ENCODE results near the gene CAMK1D.
A peak's percentile ranks its signal among the peaks of the same experiment; 100 is the strongest.
"Not testable (repeated sequence)": the region's sequence is repeated elsewhere in the genome, so short reads cannot be mapped to it uniquely, and the experiment has no call there.

Gene CAMK1D

DNA sequence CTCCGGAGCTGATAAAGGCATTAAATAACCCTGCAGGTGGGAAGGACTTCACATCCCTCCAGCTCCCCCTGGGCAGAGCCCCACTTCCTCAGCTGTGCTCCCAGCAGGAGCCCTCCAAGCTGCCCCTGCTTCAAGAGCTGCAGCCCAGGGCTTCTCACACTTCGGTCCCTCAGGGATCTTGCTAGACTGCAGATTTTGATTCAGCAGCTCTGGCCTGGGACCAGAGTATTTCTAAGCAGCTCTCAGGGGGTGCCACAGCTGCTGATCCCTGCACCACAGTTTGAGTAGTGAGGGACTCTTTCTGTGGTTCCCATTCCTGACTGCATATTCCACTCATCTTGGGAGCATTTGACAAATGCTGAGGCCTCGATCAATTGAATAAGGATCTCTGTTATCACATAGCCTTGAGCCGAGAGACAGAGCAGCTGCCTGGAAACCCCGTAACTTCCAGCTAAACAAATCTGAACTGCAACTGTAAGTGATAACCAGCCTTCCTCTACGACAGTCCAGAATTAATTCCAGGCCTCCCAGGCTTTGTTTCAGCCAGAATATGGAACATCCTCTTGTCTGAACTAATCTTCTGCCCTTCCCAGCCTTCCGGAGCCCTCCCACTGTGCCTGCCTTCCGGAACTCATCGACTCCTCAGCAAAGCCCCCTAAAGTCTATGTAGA, 490.7 kb downstream of the CAMK1D start:
- DNase-seq, result no peak

GRCh38 chr10:12841426-12841825, 492.1 kb downstream of the CAMK1D start:
- no peak for DNase-seq

DNA sequence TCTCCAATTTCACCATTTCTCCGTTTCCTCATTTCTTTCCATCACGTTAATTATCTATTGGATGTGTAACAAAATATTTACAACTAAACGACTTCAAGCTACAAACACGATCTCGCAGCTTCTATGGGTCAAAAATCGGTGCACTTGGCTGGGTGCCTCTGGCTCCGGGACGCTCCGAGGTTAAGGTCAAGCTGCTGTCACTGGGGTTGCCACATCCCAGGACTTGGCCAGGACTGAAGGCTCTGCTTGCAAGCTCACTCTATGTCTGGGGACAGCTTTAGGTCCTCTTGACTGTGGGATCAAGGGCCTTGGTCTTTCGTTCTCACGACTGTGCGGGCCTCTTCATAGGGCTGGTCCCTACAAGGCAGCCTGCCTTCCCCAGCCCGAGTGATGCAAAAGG, 492.5 kb downstream of the CAMK1D start:
- DNase-seq, result no peak

GRCh38 chr10:12842310-12842709, 493.0 kb downstream of the CAMK1D start:
- DNase-seq, result no peak

- DNase-seq, result no peak
These were observed 494.1 kb downstream of the CAMK1D start for GRCh38 chr10:12843296-12843945.

- no peak for DNase-seq
These were observed 495.6 kb downstream of the CAMK1D start for GRCh38 chr10:12844811-12845483.

- DNase-seq, result no peak
These were observed 497.4 kb downstream of the CAMK1D start for GRCh38 chr10:12846718-12847117.

DNA sequence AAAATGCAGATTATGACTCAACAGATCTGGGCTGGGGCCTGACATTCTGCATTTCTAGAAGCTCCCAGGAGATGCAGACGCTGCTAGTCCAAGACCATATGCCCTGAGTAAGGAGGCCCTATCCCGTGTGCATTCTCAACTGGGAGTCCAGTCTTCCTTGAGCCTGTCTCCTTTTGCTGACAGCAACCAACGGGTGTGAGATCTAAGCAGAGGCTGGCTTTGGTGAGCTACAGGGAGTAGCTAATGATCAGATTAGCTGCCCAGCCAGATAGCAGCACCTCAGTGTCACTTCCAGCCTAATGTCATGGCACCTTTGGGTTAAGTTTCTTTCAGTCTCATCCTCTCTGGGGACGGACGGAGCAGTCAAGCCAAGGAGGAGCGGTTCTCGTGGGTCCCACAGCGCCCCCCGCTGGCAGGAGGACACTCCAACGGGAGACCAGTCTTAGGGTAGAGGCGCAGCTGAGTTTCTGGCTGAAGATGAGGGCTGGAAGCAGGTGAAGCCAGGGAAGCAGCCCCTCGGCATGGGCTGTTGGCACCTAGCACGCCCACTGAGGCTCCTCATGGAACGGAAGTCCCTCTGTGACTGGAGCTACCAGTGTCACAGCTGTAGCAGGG, 498.1 kb downstream of the CAMK1D start:
- peak; percentile 23 for DNase-seq

DNA sequence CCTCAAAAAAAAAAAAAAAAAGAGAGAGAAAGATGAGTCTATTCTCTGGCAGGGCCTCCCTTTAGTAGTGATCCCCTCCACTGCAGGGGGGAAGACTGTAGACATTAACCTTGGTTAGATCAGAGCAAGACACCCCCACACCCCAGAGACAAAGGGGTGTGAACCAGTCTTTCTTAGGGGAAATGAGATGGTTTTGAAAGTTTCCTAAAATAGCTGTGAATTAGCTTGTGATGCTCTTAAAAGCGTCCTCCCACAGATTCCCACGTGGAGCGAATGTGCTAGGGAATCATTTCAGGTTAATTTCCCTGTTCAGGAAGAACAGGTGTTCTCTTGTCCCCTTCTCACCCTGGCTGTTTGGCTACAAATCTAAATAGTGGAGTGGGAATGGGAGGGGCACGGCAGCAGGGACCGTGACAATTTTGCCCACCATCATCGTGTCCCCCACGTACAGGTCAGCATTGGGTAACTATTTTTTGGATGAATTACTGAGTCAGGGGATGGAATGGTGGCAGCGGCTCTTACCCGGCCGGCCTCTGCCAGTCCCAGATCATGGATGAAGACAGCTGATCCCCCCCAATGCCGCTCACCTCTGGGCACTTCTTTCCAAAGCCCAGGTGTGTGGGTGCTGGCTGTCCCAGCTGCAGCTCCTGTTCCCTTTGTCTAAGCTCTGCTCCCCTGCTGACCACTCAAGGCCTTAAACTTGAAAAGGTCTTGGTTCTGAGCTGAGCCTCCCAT, 499.3 kb downstream of the CAMK1D start:
- DNase-seq, result no peak

DNA sequence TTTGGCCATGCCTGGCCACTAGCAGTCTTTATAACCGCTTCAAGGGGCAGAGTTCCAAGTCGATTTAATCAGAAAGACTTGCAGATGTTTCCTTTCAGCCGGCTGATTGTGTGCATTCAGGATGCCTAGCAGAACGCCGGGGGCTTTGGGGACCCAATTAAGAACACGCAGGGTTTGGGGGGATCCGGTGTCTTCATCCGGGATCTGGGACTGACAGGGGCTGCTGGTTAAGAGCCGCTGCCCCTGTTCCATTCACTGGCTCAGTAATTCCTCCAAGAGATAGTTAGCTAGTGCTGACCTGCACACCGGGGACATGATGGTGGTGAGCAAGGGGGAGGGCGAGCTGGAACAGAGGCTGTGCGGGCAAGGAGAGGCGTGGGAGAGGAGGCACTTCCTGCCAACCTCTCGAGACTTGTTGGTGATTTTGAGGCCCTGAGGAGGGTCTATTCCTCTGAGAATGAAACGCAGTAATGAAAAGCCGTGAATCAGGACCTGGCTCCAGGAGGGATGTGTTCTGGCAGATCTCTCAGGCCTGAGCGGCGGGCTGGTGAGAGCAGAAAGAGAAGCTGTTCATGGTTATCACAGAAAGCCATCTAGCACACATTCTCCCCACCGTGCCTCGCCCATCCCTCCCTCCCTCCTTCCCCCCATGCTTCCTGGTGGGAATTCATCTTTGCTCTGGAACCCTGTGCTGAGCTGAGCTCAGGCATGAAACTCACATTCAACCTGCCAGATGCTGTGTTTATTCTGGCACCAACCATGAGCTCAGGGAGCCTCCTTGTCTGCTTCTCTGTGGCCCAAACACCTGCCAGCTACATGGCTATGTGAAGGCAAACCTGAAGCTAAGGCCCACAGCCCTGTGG, 500.2 kb downstream of the CAMK1D start:
- DNase-seq, result no peak

GRCh38 chr10:12852687-12853086, 503.3 kb downstream of the CAMK1D start:
- no peak for DNase-seq

GRCh38 chr10:12854988-12855387, 505.6 kb downstream of the CAMK1D start:
- DNase-seq, result no peak

DNA sequence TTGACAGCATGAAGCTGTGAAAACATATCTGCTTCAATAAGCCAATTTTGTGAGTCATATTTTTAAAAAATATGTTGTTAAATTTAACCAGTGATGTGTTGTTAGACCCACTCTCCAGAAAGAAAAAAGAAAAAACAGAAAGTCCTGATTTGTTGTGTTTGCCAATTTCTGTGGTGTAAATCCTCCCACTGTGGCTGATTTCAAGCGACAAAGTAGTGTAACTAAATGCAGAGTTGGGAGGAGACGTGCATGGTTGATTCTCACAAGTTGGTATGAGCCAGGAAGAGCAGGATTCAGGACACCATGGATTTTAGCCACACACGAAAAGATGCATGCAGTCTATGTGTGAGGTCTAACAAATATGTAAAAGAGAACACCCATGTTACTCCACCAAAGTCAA, 513.1 kb downstream of the CAMK1D start:
- no peak for DNase-seq

DNA sequence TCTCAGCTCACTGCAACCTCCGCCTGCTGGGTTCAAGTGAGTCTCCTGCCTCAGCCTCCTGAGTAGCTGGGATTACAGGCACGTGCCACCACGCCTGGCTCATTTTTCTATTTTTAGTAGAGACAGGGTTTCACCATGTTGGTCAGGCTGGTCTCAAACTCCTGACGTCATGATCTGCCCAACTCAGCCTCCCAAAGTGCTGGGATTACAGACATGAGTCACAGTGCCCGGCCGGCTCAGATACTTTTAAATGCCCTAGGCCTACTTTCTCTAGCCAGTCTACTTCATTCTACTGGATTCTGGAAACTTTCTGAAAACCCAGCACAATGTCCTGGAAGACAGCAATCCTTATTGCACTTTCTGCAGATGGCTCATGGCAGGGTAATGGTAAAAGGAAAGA, 516.2 kb downstream of the CAMK1D start:
- not testable (repeated sequence) for DNase-seq

GRCh38 chr10:12868229-12868628, 518.9 kb downstream of the CAMK1D start:
- no peak for DNase-seq

DNA sequence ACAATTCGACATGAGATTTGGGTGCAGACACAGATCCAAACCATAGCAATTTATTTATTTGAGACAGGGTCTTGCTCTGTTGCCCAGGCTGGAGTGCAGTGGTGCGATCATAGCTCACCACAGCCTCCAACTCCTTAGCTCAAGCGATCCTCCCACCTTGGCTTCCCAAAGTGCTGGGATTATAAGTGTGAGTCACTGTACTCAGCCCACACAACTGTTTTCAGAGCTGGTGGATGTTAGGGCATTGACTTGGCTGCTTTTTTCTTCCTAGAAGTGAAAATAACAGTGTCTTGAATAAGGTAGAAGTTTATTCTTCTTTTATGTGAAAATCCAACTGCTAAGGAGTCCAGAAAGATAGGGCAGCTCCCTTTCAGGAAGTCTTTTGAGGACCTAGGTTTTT, 520.1 kb downstream of the CAMK1D start:
- DNase-seq, result no peak

DNA sequence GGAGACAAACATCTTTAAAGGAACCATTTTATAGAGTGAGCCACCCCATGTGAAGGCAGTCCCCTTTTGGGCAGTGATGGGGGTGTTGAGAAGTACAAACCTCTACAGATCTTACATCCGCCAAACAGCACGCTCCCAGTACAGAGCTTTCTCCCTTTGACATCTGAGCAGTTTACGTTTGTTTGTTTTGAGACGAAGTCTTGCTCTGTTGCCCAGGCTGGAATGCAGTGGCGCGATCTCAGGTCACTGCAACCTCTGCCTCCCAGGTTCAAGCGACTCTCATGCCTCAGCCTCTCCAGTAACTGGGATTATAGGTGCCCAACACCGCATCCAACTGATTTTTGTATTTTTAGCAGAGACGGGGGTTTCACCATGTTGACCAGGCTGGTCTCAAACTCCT, 523.2 kb downstream of the CAMK1D start:
- DNase-seq, result no peak

DNA sequence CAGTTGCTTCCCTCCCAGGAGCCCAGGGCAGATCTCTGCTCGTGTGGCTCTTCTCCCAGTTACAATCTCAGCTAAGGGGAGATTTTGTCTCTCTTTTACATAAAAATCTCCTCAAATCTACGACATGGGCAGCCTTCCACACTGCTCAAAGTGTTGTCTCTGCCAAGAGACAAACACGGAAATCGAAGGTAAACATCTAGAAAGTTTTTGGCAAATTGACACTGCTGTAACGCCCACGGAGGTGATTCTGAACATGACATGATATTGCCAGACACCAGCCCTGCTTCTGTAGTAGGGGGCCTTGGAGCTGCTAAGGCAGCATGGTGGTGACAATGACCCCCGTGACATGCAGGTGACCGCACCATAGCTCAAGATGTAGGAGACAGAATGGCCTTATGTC, 523.8 kb downstream of the CAMK1D start:
- DNase-seq, result no peak

GRCh38 chr10:12874501-12874900, 525.2 kb downstream of the CAMK1D start:
- no peak for DNase-seq

DNA sequence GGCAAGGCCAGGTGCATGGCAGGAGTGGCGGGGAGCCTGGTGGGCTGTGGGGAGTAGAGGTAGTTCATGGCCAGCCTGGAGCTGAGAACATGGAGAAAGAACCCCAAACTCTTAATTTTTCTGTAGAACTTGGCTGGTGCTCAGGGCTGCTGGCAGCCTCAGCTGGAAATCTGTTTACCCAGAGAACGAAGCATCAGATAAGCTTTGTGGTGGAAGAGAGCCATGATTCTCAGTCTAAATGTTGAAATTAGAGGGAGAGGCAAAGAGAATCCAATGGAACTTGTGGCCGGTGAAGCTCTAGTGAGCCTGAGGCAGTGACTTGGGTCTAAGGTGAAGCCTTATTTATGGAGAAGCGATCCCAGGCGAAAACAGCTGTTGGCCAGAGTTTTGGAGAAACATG, 525.8 kb downstream of the CAMK1D start:
- DNase-seq, result no peak

DNA sequence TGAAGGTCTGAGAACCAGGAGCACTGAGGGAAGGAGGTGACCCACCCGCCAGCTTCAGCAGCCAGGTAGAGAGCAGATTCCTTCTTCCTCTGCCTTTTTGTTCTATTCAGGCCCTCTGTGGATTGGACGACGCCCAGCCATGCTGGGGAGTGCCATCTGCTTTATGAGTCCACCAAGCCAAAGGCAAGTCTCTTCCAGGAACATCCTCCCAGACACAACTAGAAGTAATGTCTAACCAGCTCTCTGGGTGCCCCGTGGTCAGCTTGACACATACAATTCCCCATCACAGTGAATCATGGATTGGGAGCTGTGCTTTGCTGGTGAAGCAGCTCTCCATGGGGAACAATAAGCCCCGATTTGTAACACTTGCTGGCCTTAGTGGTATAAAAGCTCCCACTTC, 526.9 kb downstream of the CAMK1D start:
- DNase-seq, result no peak

DNA sequence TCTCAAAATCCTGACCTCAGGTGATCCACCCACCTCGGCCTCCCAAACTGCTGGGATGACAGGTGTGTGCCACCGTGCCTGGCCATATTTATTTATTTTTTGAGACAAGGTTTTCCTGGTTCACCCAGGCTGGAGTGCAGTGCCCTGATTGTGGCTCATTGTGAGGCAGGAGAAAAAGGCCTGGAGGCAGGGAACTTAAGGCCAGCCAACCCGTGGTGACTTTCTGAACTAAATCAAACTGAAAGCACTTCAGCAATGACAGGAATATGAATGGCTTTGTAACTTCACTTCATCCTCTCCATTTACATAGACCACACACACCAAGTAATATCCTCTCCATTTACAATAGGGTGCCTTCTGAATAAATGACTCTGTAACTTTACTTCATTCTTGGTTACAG, 527.8 kb downstream of the CAMK1D start:
- DNase-seq, result no peak

All from activated CD4-positive, alpha-beta T cell treated with anti-CD3 and anti-CD28 coated beads, Interleukin-10, Interleukin-2, amounts not matched to agents 100 ng/mL and 50 ng/mL, durations not matched to agents 16 hours and 8 hours (primary cell).